Epithelial cell of esophagus (primary cell): ENCODE measurements around the gene PUM1.
A peak's percentile ranks its signal among the peaks of the same experiment; 100 is the strongest.

Source experiments
- DNase-seq: peaks from one replicate; pipeline ENCODE4 v3.0.0; 2010; ENCODE audit warnings: low read depth
- H3K4me3 ChIP-seq: 2 replicates; pipeline ENCODE4 v1.5.1; 2011; ENCODE audit warnings: mild to moderate bottlenecking, low read length, control low read depth
- CTCF ChIP-seq: IDR thresholded peaks from 2 replicates; pipeline ENCODE4 v1.5.1; 2011; ENCODE audit warnings: low read depth, mild to moderate bottlenecking, low read length, control low read depth, inconsistent platforms; ENCODE audit not compliant: insufficient read depth; ENCODE audit errors: missing control alignments

PUM1 gene

GRCh38 chr1:31065310-31066217 is at the start of gene PUM1:
TSS of gene PUM1 (minus strand) at chr1:31065717. CDS start at chr1:31059566, 6,151 bp downstream.
- peak within 1 kb of the TSS; percentile 99 for H3K4me3 ChIP-seq
- peak; percentile 100 for DNase-seq
- TF ChIP-seq CTCF, result no peak

GRCh38 chr1:31112266-31112935 is 46.9 kb upstream of the PUM1 start:
- no peak overlapping the region for H3K4me3 ChIP-seq
- no peak for TF ChIP-seq CTCF
- DNase-seq, result no peak

GRCh38 chr1:31111290-31111951 is 45.9 kb upstream of the PUM1 start:
- TF ChIP-seq CTCF, result no peak
- no peak overlapping the region for H3K4me3 ChIP-seq
- DNase-seq, result peak; percentile 83

- TF ChIP-seq CTCF, result no peak
- no peak overlapping the region for H3K4me3 ChIP-seq
- DNase-seq, result no peak
Measured at GRCh38 chr1:31110846-31111245, 45.3 kb upstream of the PUM1 start.

GRCh38 chr1:31108861-31109260 is 43.3 kb upstream of the PUM1 start:
- DNase-seq, result no peak
- TF ChIP-seq CTCF, result no peak
- no peak overlapping the region for H3K4me3 ChIP-seq

- DNase-seq, result no peak
- no peak for TF ChIP-seq CTCF
- no peak overlapping the region for H3K4me3 ChIP-seq
Measured at GRCh38 chr1:31105646-31106045, 40.1 kb upstream of the PUM1 start.
